Measurements from ENCODE around the gene GAPDHS.

GAPDHS gene

GRCh38 chr19:35558400-35559280 is 25.4 kb downstream of the GAPDHS start:
- no peak for DNase-seq

- no peak for DNase-seq
Measured at GRCh38 chr19:35559281-35559659, 26.0 kb downstream of the GAPDHS start.

GRCh38 chr19:35559781-35560180 is 26.5 kb downstream of the GAPDHS start:
- no peak for DNase-seq

- no peak for DNase-seq
Measured at GRCh38 chr19:35560271-35560670, 27.0 kb downstream of the GAPDHS start.

GRCh38 chr19:35560677-35561076 is 27.4 kb downstream of the GAPDHS start:
- no peak for DNase-seq

GRCh38 chr19:35561436-35561835 is 28.2 kb downstream of the GAPDHS start:
- DNase-seq, result no peak

- no peak for DNase-seq
Measured at GRCh38 chr19:35562336-35562735, 29.1 kb downstream of the GAPDHS start.

- DNase-seq, result no peak
Measured at GRCh38 chr19:35562776-35563175, 29.5 kb downstream of the GAPDHS start.

GRCh38 chr19:35563207-35563829 is 30.1 kb downstream of the GAPDHS start, which contains the start of gene ATP4A:
TSS of gene ATP4A (minus strand) at chr19:35563658. CDS start at chr19:35563629, 29 bp downstream.
- DNase-seq, result no peak

- DNase-seq, result no peak
Measured at GRCh38 chr19:35565016-35565856, 32.0 kb downstream of the GAPDHS start.

GRCh38 chr19:35566738-35567137 is 33.5 kb downstream of the GAPDHS start:
- DNase-seq, result no peak

GRCh38 chr19:35569281-35569781 is 36.1 kb downstream of the GAPDHS start:
- no peak for DNase-seq

- DNase-seq, result no peak
Measured at GRCh38 chr19:35571406-35571965, 38.2 kb downstream of the GAPDHS start.

- DNase-seq, result no peak
Measured at GRCh38 chr19:35577918-35578317, 44.7 kb downstream of the GAPDHS start.

- no peak for DNase-seq
Measured at GRCh38 chr19:35578707-35579106, 45.5 kb downstream of the GAPDHS start.

GRCh38 chr19:35582760-35583159 is 49.5 kb downstream of the GAPDHS start:
- DNase-seq, result no peak

GRCh38 chr19:35585848-35586247 is 52.6 kb downstream of the GAPDHS start, which contains the start of gene PMIS2:
TSS of gene PMIS2 (plus strand) at chr19:35586173. CDS start at chr19:35586260, 87 bp downstream.
- DNase-seq, result no peak

GRCh38 chr19:35587321-35587720 is 54.1 kb downstream of the GAPDHS start:
- no peak for DNase-seq

GRCh38 chr19:35590875-35591274 is 57.6 kb downstream of the GAPDHS start:
- no peak for DNase-seq

- peak; percentile 42 for DNase-seq
Measured at GRCh38 chr19:35592226-35592625, 59.0 kb downstream of the GAPDHS start.
